ENCODE results near the gene LPP.

DNA sequence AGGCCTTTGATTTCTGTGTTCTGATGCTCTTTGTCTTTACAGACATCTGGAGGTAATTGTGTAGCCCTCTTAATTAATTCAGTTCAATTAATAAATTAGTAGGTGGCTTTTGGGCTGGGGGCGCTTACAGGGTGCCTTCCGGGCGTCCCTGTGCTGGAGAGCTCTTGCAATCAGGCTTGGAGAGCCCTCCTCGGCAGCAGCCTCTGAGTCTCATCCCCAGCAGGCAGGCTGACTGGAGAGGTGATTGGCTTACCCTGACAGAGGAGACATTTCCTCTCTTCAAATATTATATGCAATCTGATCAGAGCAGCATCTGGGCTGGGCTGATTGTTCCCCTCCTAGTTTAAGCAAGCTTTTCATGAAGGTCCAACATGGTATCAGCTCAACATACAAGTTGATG lies 250.7 kb downstream of the LPP start:
- TF ChIP-seq, protein P1, sequence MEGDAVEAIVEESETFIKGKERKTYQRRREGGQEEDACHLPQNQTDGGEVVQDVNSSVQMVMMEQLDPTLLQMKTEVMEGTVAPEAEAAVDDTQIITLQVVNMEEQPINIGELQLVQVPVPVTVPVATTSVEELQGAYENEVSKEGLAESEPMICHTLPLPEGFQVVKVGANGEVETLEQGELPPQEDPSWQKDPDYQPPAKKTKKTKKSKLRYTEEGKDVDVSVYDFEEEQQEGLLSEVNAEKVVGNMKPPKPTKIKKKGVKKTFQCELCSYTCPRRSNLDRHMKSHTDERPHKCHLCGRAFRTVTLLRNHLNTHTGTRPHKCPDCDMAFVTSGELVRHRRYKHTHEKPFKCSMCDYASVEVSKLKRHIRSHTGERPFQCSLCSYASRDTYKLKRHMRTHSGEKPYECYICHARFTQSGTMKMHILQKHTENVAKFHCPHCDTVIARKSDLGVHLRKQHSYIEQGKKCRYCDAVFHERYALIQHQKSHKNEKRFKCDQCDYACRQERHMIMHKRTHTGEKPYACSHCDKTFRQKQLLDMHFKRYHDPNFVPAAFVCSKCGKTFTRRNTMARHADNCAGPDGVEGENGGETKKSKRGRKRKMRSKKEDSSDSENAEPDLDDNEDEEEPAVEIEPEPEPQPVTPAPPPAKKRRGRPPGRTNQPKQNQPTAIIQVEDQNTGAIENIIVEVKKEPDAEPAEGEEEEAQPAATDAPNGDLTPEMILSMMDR (IDR thresholded peaks at IDR 0.05), result no peak
- no peak for TF ChIP-seq ZFX (IDR thresholded peaks at IDR 0.05; ENCODE audit: borderline replicate concordance)

Data from 22Rv1 (cell line).